Smooth muscle cell (in vitro differentiated cells): ENCODE measurements around the gene FARS2. TPM values are rescaled to one million over a fixed set of nuclear protein-coding genes. Genes with fewer than 3 reads are reported as not detected.

ENCODE experiments used
- DNase-seq: peaks from one replicate; lab custom pipeline; 2025; ENCODE audit not compliant: unreplicated experiment; lab: John Stamatoyannopoulos, UW
- H2AFZ ChIP-seq: fragments of 200-600 bp; sonication (generic); 2 replicates; pipeline ENCODE4 v1.6.0; 2016; ENCODE audit warnings: antibody characterized with exemption, low read depth, mild to moderate bottlenecking
- H3F3A ChIP-seq: fragments of 200-600 bp; sonication (generic); 2 replicates; pipeline ENCODE4 v1.6.0; 2017; ENCODE audit warnings: antibody characterized with exemption, low read depth
- H3K27ac ChIP-seq: fragments of 200-600 bp; sonication (generic); 2 replicates; pipeline ENCODE4 v1.5.1; 2016; ENCODE audit warnings: low read depth, mild to moderate bottlenecking
- H3K27me3 ChIP-seq: fragments of 200-600 bp; sonication (generic); 2 replicates; pipeline ENCODE4 v1.6.1; 2016; ENCODE audit warnings: low read depth, mild to moderate bottlenecking
- H3K36me3 ChIP-seq: fragments of 200-600 bp; sonication (generic); 2 replicates; pipeline ENCODE4 v1.5.1; 2016; ENCODE audit warnings: low read depth
- H3K4me1 ChIP-seq: fragments of 200-600 bp; sonication (generic); 2 replicates; pipeline ENCODE4 v1.5.1; 2016; ENCODE audit warnings: low read depth
- H3K4me2 ChIP-seq: fragments of 200-600 bp; sonication (generic); 2 replicates; pipeline ENCODE4 v1.6.0; 2016; ENCODE audit warnings: mild to moderate bottlenecking
- H3K4me3 ChIP-seq: fragments of 200-600 bp; sonication (generic); 2 replicates; pipeline ENCODE4 v1.5.1; 2016; ENCODE audit warnings: mild to moderate bottlenecking
- H3K79me2 ChIP-seq: fragments of 200-600 bp; sonication (generic); 2 replicates; pipeline ENCODE4 v1.6.0; 2016; ENCODE audit warnings: low read depth, mild to moderate bottlenecking
- H3K9ac ChIP-seq: fragments of 200-600 bp; sonication (generic); 2 replicates; pipeline ENCODE4 v1.6.0; 2016; ENCODE audit warnings: low read depth
- H3K9me3 ChIP-seq: fragments of 200-600 bp; sonication (generic); replicated peaks from 2 replicates; pipeline ENCODE4 v1.5.1; 2016; ENCODE audit warnings: low read depth
- H4K20me1 ChIP-seq: fragments of 200-600 bp; sonication (generic); 2 replicates; pipeline ENCODE4 v1.6.0; 2016; ENCODE audit warnings: low read depth
- WGBS: methylation state at CpG from one replicate; pipeline ENCODE4 v1.1.7; 2016; ENCODE audit warnings: low lambda C conversion rate; 5-methylcytosine and 5-hydroxymethylcytosine counted together
- polyA plus RNA-seq: library from polyadenylated mRNA; unstranded; fragments of >200 nt; fragmentation: Nextera tagmentation; extraction: Ambion mirVana; gene quantifications from 2 replicates; pipeline ENCODE4 v1.2.1, GENCODE V29; 2016
- total RNA-seq: library from RNA; depleted of rRNA; stranded (reverse); fragments of >200 nt; gene quantifications from 2 replicates; pipeline ENCODE4 v1.2.3, GENCODE V29; 2014
- TF ChIP-seq, protein P1 (sequence below): fragments of 200-600 bp; sonication (generic); IDR thresholded peaks from 2 replicates; pipeline ENCODE4 v1.5.1; 2017; ENCODE audit warnings: borderline replicate concordance, mild to moderate bottlenecking, antibody characterized with exemption; ENCODE audit not compliant: insufficient read depth, poor library complexity, severe bottlenecking

Gene FARS2
- total and polyA plus RNA-seq, 2 experiments from 2014 or later, result 9.6 to 13.2 TPM

DNA sequence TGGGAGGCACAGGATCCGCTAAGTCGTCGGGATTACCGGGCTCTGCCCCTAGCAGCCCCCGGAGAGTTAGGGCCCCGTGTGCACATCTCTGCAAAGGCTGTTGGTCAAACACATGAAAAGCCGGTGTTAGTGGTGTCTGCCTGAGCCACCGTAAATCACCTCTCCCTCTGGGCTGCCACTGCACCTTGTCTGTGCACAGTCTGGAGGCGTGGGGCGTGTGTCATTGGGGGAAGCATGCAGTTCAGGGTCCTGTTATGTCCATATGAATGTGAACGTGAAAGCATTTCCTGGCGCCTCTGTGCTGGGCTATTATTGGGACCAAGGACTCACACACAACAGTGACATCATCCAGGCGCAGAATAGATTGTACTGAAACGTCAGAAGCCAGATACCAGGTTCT, 439.9 kb downstream of the FARS2 start:
- no peak overlapping the region for H2AFZ ChIP-seq
- no peaks in the 10 kb centered on the region for H3K4me1 ChIP-seq
- no peaks in the 10 kb centered on the region for H3K27me3 ChIP-seq
- H3K9me3 ChIP-seq, result no peaks in the 10 kb centered on the region
- no peak overlapping the region for H3K4me3 ChIP-seq
- no peak for DNase-seq
- H3F3A ChIP-seq, result no peaks in the 10 kb centered on the region
- no peaks in the 10 kb centered on the region for H3K79me2 ChIP-seq
- 79% methylated on average over 14 of the region's 14 CpGs for WGBS
- H3K4me2 ChIP-seq, result no peak overlapping the region
- no peaks in the 10 kb centered on the region for H3K36me3 ChIP-seq
- H4K20me1 ChIP-seq, result no peaks in the 10 kb centered on the region
- no peak overlapping the region for H3K9ac ChIP-seq
- H3K27ac ChIP-seq, result no peak overlapping the region
- TF ChIP-seq, protein P1, sequence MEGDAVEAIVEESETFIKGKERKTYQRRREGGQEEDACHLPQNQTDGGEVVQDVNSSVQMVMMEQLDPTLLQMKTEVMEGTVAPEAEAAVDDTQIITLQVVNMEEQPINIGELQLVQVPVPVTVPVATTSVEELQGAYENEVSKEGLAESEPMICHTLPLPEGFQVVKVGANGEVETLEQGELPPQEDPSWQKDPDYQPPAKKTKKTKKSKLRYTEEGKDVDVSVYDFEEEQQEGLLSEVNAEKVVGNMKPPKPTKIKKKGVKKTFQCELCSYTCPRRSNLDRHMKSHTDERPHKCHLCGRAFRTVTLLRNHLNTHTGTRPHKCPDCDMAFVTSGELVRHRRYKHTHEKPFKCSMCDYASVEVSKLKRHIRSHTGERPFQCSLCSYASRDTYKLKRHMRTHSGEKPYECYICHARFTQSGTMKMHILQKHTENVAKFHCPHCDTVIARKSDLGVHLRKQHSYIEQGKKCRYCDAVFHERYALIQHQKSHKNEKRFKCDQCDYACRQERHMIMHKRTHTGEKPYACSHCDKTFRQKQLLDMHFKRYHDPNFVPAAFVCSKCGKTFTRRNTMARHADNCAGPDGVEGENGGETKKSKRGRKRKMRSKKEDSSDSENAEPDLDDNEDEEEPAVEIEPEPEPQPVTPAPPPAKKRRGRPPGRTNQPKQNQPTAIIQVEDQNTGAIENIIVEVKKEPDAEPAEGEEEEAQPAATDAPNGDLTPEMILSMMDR, result no peak

DNA sequence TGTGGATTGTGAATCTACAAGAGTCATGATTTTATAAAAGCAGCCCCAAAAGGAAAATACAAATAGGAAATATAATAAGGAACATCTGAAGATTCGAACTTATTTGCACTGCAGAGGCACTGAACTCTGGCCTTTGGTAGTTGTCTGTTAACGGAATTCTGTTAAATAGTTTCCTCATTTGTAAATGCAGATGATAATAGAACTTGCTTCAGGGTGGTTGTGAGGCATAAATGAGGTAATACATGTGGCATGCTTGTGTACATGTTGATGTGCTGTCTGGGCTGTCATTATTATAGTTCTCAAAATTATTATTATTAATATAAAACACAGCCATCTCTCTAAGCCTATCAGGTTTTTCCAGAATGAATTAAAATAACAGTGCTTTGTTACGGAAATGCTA, 443.4 kb downstream of the FARS2 start:
- Histone ChIP-seq H4K20me1 (no peaks in the 10 kb centered on the region), H3K36me3 (no peaks in the 10 kb centered on the region), H3K27ac (no peak overlapping the region), H3K9me3 (no peaks in the 10 kb centered on the region), H3F3A (no peaks in the 10 kb centered on the region), H3K4me2 (no peak overlapping the region), H3K27me3 (no peaks in the 10 kb centered on the region), H3K79me2 (no peaks in the 10 kb centered on the region), H2AFZ (no peak overlapping the region), H3K9ac (no peak overlapping the region), H3K4me1 (no peaks in the 10 kb centered on the region), H3K4me3 (no peak overlapping the region)
- TF ChIP-seq, protein P1, result no peak
- DNase-seq, result no peak
- 95% methylated on average over 3 of the region's 3 CpGs for WGBS

DNA sequence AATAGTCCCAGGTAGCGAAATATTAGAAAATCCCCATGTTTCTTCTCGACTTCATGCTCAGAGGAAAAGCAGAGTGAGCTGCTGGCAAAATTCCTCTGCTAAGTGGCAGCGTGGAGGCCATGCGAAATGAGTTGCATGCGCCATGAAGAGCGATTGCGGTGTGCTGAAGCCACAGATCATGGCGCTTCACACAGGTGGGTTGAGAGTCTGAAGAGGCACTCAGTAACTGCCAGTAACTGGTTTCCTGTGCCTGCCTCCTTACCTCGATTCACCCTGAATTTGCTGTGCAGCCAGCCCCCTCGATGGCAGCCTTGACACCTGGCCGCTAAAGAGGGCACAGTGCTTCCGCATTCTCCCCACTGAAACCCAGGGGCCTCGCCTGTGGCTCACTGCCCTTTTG, 443.9 kb downstream of the FARS2 start:
- Histone ChIP-seq H3K9me3 (no peaks in the 10 kb centered on the region), H3K79me2 (no peaks in the 10 kb centered on the region), H3F3A (no peaks in the 10 kb centered on the region), H3K4me2 (no peak overlapping the region), H3K36me3 (no peaks in the 10 kb centered on the region), H3K9ac (no peak overlapping the region), H3K4me3 (no peak overlapping the region), H4K20me1 (no peaks in the 10 kb centered on the region), H3K27ac (no peak overlapping the region), H3K4me1 (no peaks in the 10 kb centered on the region), H2AFZ (no peak overlapping the region), H3K27me3 (no peaks in the 10 kb centered on the region)
- TF ChIP-seq, protein P1, result no peak
- DNase-seq, result no peak
- 98% methylated on average over 13 of the region's 13 CpGs for WGBS
